ENCODE measurements around the gene NEURL1. TPM values are rescaled to one million over a fixed set of nuclear protein-coding genes. Genes with fewer than 3 reads are reported as not detected.

NEURL1 gene
- total RNA-seq, 2 donors from 2014 or later = 0.37 to 0.38 TPM

DNA sequence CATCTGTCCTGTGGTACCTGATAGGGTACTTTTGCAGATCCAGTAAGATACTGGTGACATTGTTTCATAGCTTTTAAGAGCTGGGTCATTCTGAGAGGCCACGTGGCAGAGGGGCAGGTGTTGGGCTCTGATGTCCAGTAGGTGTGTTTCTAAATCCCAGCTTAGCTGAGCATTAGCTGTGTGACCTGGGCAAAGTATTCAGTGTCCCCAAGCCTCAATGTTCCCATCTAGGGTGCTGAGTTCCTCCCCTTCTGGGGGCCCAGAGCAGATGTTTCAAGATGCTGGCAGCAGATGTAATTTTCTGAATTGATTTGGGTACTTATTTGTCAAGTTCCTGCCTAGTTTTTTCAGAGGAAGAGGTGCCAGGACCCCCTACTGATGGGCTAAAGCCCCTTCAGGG lies 52.9 kb downstream of the NEURL1 start:
- TF ChIP-seq, protein P1, sequence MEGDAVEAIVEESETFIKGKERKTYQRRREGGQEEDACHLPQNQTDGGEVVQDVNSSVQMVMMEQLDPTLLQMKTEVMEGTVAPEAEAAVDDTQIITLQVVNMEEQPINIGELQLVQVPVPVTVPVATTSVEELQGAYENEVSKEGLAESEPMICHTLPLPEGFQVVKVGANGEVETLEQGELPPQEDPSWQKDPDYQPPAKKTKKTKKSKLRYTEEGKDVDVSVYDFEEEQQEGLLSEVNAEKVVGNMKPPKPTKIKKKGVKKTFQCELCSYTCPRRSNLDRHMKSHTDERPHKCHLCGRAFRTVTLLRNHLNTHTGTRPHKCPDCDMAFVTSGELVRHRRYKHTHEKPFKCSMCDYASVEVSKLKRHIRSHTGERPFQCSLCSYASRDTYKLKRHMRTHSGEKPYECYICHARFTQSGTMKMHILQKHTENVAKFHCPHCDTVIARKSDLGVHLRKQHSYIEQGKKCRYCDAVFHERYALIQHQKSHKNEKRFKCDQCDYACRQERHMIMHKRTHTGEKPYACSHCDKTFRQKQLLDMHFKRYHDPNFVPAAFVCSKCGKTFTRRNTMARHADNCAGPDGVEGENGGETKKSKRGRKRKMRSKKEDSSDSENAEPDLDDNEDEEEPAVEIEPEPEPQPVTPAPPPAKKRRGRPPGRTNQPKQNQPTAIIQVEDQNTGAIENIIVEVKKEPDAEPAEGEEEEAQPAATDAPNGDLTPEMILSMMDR (conservative IDR thresholded peaks at IDR 0.05) = no peak
- Histone ChIP-seq H3K9ac (ENCODE audit: extremely low read depth, low read length, poor library complexity, severe bottlenecking) (no peak overlapping the region), H3K27me3 (ENCODE audit: control insufficient read depth, insufficient read depth, low read length, poor library complexity, severe bottlenecking) (no peaks in the 10 kb centered on the region), H3K4me3 (ENCODE audit: low read length) (no peak overlapping the region), H3K27ac (ENCODE audit: low read depth, low read length) (no peak overlapping the region), H3K4me1 (ENCODE audit: control insufficient read depth, insufficient read depth, low read length) (peaks cover 6% of the 10 kb centered on the region), H3K9me3 (ENCODE audit: control insufficient read depth, low read length) (no peaks in the 10 kb centered on the region), H3K36me3 (ENCODE audit: control insufficient read depth, insufficient read depth, low read length) (no peaks in the 10 kb centered on the region)
- Mint-ChIP-seq H3K36me3 (ENCODE audit: low read depth) (no peaks in the 10 kb centered on the region), H3K4me1 (peaks cover 22% of the 10 kb centered on the region), H3K27ac (no peak overlapping the region), H3K27me3 (ENCODE audit: insufficient read depth) (peaks cover 15% of the 10 kb centered on the region), H3K9me3 (peaks cover 3% of the 10 kb centered on the region), H3K4me3 (no peak overlapping the region)
- no peak for DNase-seq
- 83 to 86% methylated on average over 1 of the region's 1 CpG for WGBS, 2 experiments (ENCODE audit: insufficient coverage in 1 of 2, insufficient read length in 1 of 2)

DNA sequence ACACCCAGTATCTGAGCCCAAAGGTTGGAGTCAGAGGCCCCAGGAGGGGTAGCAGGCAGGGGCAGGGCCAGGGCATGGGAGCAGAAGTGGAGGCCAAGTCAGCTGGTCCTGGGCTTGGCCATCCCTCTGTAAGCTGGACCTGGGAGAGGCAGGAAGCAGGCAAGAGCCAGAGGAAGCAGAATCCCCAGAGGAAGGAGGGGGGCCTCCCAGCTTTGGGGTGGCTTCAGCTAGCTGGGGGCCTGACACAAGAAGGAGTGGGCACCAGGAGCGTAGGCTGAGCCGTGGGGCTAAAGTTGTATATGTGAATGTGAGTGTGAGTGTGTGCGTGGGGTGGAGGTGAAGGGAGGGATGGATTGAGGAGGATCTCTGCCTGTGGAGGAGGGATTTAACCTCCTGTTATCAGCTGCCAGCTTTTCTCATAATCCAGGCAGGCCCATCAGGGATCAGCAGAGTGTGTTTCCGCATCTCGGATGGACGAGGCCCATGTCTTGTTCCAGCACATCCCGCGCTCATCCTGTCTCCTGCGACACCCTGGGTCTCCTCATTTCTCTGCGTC lies 54.0 kb downstream of the NEURL1 start:
- 85 to 94% methylated on average over 8 to 10 of the region's 10 CpGs for WGBS, 2 experiments (ENCODE audit: insufficient coverage in 1 of 2, insufficient read length in 1 of 2)
- no peak overlapping the region for H3K9ac ChIP-seq (ENCODE audit: extremely low read depth, low read length, poor library complexity, severe bottlenecking)
- peak; percentile 46 for DNase-seq
- no peaks in the 10 kb centered on the region for H3K9me3 ChIP-seq (ENCODE audit: control insufficient read depth, low read length)
- H3K36me3 ChIP-seq (ENCODE audit: control insufficient read depth, insufficient read depth, low read length) = no peaks in the 10 kb centered on the region
- H3K27me3 ChIP-seq (ENCODE audit: control insufficient read depth, insufficient read depth, low read length, poor library complexity, severe bottlenecking) = no peaks in the 10 kb centered on the region
- peaks cover 6% of the 10 kb centered on the region for H3K4me1 ChIP-seq (ENCODE audit: control insufficient read depth, insufficient read depth, low read length)
- Mint-ChIP-seq H3K9me3 (peaks cover 12% of the 10 kb centered on the region), H3K36me3 (ENCODE audit: low read depth) (no peaks in the 10 kb centered on the region), H3K4me3 (no peak overlapping the region), H3K27me3 (ENCODE audit: insufficient read depth) (peaks cover 19% of the 10 kb centered on the region), H3K27ac (no peak overlapping the region), H3K4me1 (peaks cover 20% of the 10 kb centered on the region)
- TF ChIP-seq, protein P1 (conservative IDR thresholded peaks at IDR 0.05) = no peak
- H3K4me3 ChIP-seq (ENCODE audit: low read length) = no peak overlapping the region
- H3K27ac ChIP-seq (ENCODE audit: low read depth, low read length) = no peak overlapping the region

DNA sequence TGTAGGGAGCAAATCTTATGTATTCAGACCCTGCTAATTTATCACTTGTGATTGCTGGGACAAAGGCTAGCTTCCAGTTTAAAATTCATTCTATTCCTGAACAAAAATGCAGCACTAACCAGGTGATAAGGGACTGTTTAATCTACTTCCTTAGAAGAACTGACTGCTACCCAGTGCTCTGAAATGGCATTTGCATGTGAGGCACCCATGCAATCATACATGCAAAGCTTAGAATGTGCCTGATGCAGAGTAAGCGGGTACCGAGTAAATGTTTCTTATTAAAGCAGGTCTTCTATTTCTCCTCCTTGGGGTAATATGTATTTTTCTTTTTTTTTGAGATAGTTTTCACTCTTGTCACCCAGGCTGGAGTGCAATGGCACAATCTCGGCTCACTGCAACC lies 54.5 kb downstream of the NEURL1 start:
- Histone ChIP-seq H3K4me1 (ENCODE audit: control insufficient read depth, insufficient read depth, low read length) (peaks cover 6% of the 10 kb centered on the region), H3K27me3 (ENCODE audit: control insufficient read depth, insufficient read depth, low read length, poor library complexity, severe bottlenecking) (no peaks in the 10 kb centered on the region), H3K27ac (ENCODE audit: low read depth, low read length) (no peak overlapping the region), H3K9ac (ENCODE audit: extremely low read depth, low read length, poor library complexity, severe bottlenecking) (no peak overlapping the region), H3K36me3 (ENCODE audit: control insufficient read depth, insufficient read depth, low read length) (no peaks in the 10 kb centered on the region), H3K4me3 (ENCODE audit: low read length) (no peak overlapping the region), H3K9me3 (ENCODE audit: control insufficient read depth, low read length) (no peaks in the 10 kb centered on the region)
- no peak overlapping the region for H3K27ac Mint-ChIP-seq
- H3K9me3 Mint-ChIP-seq = peaks cover 17% of the 10 kb centered on the region
- TF ChIP-seq, protein P1 (conservative IDR thresholded peaks at IDR 0.05) = no peak
- no peak overlapping the region for H3K4me3 Mint-ChIP-seq
- H3K27me3 Mint-ChIP-seq (ENCODE audit: insufficient read depth) = peaks cover 23% of the 10 kb centered on the region
- no peak for DNase-seq
- no peaks in the 10 kb centered on the region for H3K36me3 Mint-ChIP-seq (ENCODE audit: low read depth)
- WGBS, 2 experiments (ENCODE audit: insufficient coverage in 1 of 2, insufficient read length in 1 of 2) = 98 to 100% methylated on average over 1 to 3 of the region's 3 CpGs
- H3K4me1 Mint-ChIP-seq = peaks cover 15% of the 10 kb centered on the region

Data from endodermal cell (in vitro differentiated cells).